ENCODE data around the gene VRK2. TPM values are rescaled to one million over a fixed set of nuclear protein-coding genes. Genes with fewer than 3 reads are reported as not detected.

VRK2 gene
- total and polyA plus RNA-seq, 7 donors: 6.2 to 30.2 (median 17.7) TPM

DNA sequence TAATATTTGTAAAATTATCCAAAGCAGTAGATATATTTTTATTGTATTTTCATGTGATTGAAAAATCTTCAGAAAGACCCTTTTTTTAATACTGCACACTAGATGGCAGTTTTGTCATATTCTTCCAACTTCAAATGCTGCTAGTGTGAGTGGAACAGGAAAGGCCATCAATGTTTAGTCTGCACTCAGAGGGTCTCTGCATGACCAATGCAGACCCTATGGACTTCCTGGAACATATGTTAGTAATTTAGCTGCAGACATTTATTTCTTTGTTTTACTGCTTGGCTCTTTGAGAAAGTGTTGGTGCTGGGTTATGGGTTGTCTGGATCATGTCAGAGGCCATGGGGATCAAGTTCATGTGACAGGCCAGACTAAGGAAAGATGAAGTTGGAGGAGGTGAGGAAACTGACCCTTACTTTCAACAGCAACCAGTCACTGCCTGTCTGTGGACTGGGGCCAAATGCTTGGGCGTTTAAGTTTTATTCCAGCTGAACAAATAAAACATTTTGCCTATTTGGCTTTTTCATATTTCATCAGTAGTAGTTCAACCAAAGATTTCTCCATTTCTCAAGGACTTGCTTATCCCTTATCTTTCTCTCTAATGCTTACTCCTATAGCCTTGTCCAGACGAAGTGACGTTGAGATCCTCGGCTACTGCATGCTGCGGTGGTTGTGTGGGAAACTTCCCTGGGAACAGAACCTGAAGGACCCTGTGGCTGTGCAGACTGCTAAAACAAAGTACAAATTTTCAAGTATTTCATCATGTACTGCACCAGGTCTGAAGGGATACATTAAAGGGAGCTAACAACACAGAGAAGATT, 84.8 kb downstream of the VRK2 start:
- peak in 1 of 2 donors; percentile 40 for DNase-seq
- Histone ChIP-seq H3K9me3 (no peaks in the 10 kb centered on the region), H3K4me1 (no peaks in the 10 kb centered on the region), H3K4me3 (no peak overlapping the region), H3K27ac (no peak overlapping the region), H3K27me3 (ENCODE audit: insufficient read depth in 3 of 3, low read length in 2 of 3) (no peaks in the 10 kb centered on the region), H3K36me3 (ENCODE audit: insufficient read depth in 1 of 2, low read depth in 1 of 2) (peaks cover 0 to 19% of the 10 kb centered on the region in 2 donors)
- WGBS, 3 donors: 72 to 84% (median 78%) methylated on average over 5 of the region's 5 CpGs
- ATAC-seq: no peak
- TF ChIP-seq, protein P1, sequence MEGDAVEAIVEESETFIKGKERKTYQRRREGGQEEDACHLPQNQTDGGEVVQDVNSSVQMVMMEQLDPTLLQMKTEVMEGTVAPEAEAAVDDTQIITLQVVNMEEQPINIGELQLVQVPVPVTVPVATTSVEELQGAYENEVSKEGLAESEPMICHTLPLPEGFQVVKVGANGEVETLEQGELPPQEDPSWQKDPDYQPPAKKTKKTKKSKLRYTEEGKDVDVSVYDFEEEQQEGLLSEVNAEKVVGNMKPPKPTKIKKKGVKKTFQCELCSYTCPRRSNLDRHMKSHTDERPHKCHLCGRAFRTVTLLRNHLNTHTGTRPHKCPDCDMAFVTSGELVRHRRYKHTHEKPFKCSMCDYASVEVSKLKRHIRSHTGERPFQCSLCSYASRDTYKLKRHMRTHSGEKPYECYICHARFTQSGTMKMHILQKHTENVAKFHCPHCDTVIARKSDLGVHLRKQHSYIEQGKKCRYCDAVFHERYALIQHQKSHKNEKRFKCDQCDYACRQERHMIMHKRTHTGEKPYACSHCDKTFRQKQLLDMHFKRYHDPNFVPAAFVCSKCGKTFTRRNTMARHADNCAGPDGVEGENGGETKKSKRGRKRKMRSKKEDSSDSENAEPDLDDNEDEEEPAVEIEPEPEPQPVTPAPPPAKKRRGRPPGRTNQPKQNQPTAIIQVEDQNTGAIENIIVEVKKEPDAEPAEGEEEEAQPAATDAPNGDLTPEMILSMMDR (IDR thresholded peaks at IDR 0.05): no peak
- intact Hi-C loops (cut with DNase I): loop anchor here in 1 of 2 donors (10.0 kb wide), 1 partner anchor 77 kb away; no protein-coding TSS in a partner anchor

DNA sequence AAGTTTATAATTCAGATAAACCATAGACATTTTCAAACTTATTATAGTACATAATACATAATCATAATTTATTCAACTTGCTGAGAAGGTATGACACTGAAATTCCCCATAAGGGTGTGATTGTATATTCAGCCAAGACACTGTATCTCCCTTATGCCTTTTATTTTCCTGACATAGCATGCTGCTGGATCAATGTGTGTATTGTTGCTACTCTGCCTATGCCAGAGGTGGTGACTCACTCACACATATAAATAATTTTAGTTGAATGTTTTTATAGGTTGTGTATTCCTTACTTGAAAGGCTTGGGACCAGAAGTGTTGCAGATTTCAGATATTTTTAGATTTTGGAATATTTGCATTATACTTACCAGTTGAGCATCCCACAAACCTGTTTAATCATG, 86.8 kb downstream of the VRK2 start:
- TF ChIP-seq, protein P1 (IDR thresholded peaks at IDR 0.05): no peak
- intact Hi-C loops (cut with DNase I): loop anchor here in 1 of 2 donors (10.0 kb wide), 1 partner anchor 79 kb away; no protein-coding TSS in a partner anchor
- ATAC-seq (no peak), DNase-seq (no peak)
- no peaks in the 10 kb centered on the region for H3K4me1 ChIP-seq
- no peaks in the 10 kb centered on the region for H3K9me3 ChIP-seq
- no peaks in the 10 kb centered on the region for H3K27me3 ChIP-seq (ENCODE audit: insufficient read depth in 3 of 3, low read length in 2 of 3)
- H3K27ac ChIP-seq: no peak overlapping the region
- H3K4me3 ChIP-seq: no peak overlapping the region
- H3K36me3 ChIP-seq (ENCODE audit: insufficient read depth in 1 of 2, low read depth in 1 of 2): peaks cover 0 to 19% of the 10 kb centered on the region in 2 donors

- Histone ChIP-seq H3K27ac (no peak overlapping the region), H3K9me3 (no peaks in the 10 kb centered on the region), H3K36me3 (ENCODE audit: insufficient read depth in 1 of 2, low read depth in 1 of 2) (peaks cover 0 to 26% of the 10 kb centered on the region in 2 donors), H3K4me3 (no peak overlapping the region), H3K27me3 (ENCODE audit: insufficient read depth in 3 of 3, low read length in 2 of 3) (no peaks in the 10 kb centered on the region), H3K4me1 (no peaks in the 10 kb centered on the region)
- ATAC-seq: no peak
- TF ChIP-seq, protein P1 (IDR thresholded peaks at IDR 0.05): no peak
- no peak for DNase-seq
- intact Hi-C loops (cut with DNase I): loop anchor here in 1 of 2 donors (10.0 kb wide), 1 partner anchor 81 kb away; no protein-coding TSS in a partner anchor
- 77 to 83% (median 78%) methylated on average over 2 of the region's 2 CpGs for WGBS, 3 donors
These were observed 89.3 kb downstream of the VRK2 start for GRCh38 chr2:58135861-58136260.

- H3K27me3 ChIP-seq (ENCODE audit: insufficient read depth in 3 of 3, low read length in 2 of 3): no peaks in the 10 kb centered on the region
- H3K9me3 ChIP-seq: no peaks in the 10 kb centered on the region
- H3K36me3 ChIP-seq (ENCODE audit: insufficient read depth in 1 of 2, low read depth in 1 of 2): peaks cover 0 to 16% of the 10 kb centered on the region in 2 donors
- no peak overlapping the region for H3K27ac ChIP-seq
- H3K4me3 ChIP-seq: no peak overlapping the region
- intact Hi-C loops (cut with DNase I): loop anchor here in 1 of 2 donors (10.0 kb wide), 1 partner anchor 82 kb away; no protein-coding TSS in a partner anchor
- ATAC-seq (no peak), DNase-seq (no peak)
- TF ChIP-seq, protein P1 (IDR thresholded peaks at IDR 0.05): no peak
- H3K4me1 ChIP-seq: no peaks in the 10 kb centered on the region
These were observed 90.6 kb downstream of the VRK2 start for GRCh38 chr2:58137221-58137620.

Data from psoas muscle (tissue), 8 donors.